Lower lobe of right lung (tissue), 2 donors: ENCODE data around the gene IGF1. TPM values are rescaled to one million over a fixed set of nuclear protein-coding genes. Genes with fewer than 3 reads are reported as not detected.

Experiments
- ATAC-seq, 2 donors: fragments of 200-7000 bp; cut with Tn5 transposase; one replicate each; pipeline ENCODE4 v1.9.1; 2020 to 2022; ENCODE audit warnings: mild to moderate bottlenecking in 2 of 2, moderate library complexity in 2 of 2
- DNase-seq: peaks from one replicate; pipeline ENCODE4 v3.0.0-alpha.2; 2020
- H3K27ac ChIP-seq: fragments of 200-600 bp; one replicate; pipeline ENCODE4 v1.8.0; 2022
- H3K27me3 ChIP-seq: fragments of 200-600 bp; one replicate; pipeline ENCODE4 v1.8.0; 2022; ENCODE audit warnings: low read depth
- H3K36me3 ChIP-seq: fragments of 200-600 bp; one replicate; pipeline ENCODE4 v1.8.0; 2022; ENCODE audit warnings: mild to moderate bottlenecking
- H3K4me1 ChIP-seq: fragments of 200-600 bp; one replicate; pipeline ENCODE4 v1.8.0; 2022
- H3K4me3 ChIP-seq: fragments of 200-600 bp; one replicate; pipeline ENCODE4 v1.8.0; 2022; ENCODE audit warnings: mild to moderate bottlenecking
- H3K9me3 ChIP-seq: fragments of 200-600 bp; one replicate; pipeline ENCODE4 v1.8.0; 2022
- CTCF ChIP-seq: fragments of 200-600 bp; IDR thresholded peaks from one replicate; pipeline ENCODE4 v1.8.0; 2022; ENCODE audit warnings: antibody characterized with exemption, mild to moderate bottlenecking
- intact Hi-C: fragments of 100-400 bp; cut with DNase I; formaldehyde crosslinking; loops from one replicate; pipeline ENCODE4 v1.11.0; 2022
- long read RNA-seq: library from polyadenylated mRNA; unstranded; transcript quantifications from one replicate; pipeline ENCODE4 v2.0.0, GENCODE V29; 2021
- total RNA-seq: library from RNA; stranded (reverse); fragmentation: NEBNext Ultra II Directional; extraction: Animal tissue kit (Norgen Biotek cat#: 25700); gene quantifications from one replicate; pipeline ENCODE4 v1.2.1, GENCODE V29; 2021
- donor health status: DM: no; HTN: yes; CAD: no; lungs with severe emphysema.

The IGF1 gene
- 16.9 TPM for total RNA-seq
- long read RNA-seq, full-length matches to known transcripts, result 7 of 12 reads
- long read RNA-seq, partial matches to known transcripts, result 0 of 12 reads
- long read RNA-seq, other reads (novel, unspliced or antisense), result 5 of 12 reads

DNA sequence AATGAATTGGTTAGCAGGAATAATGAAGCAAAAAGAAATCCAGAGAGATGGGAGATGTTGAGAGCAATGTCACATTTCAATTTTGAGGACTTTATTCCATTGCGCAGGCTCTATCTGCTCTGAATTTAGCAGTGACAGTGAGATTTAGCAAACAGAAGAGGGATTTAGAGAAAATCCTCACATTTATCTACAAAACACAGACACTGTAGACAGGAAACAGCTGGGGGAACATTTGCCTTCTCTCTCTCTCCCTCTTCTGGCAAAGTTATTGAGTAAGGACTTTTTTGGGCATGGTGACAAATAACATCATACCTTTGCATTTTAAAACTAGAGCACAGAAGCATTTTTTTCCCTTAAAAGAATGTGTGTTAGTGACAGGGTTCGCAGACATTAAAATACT lies at the start of gene IGF1:
TSS of gene IGF1 (minus strand) at position 158 of the 400 bp plus-strand sequence. CDS start 182 bp downstream, outside the sequence.
- Histone ChIP-seq H3K27me3 (no peaks in the 10 kb centered on the region), H3K9me3 (no peaks in the 10 kb centered on the region), H3K4me3 (peak within 1 kb of the TSS; percentile 43), H3K4me1 (peaks cover 38% of the 10 kb centered on the region), H3K36me3 (no peaks in the 10 kb centered on the region), H3K27ac (peak within 1 kb of the TSS; percentile 43)
- intact Hi-C loops, result loop anchor here (5.0 kb wide), 1 partner anchor 538 kb away; no protein-coding TSS in a partner anchor
- peak in 1 of 2 donors; percentile 22 for ATAC-seq
- TF ChIP-seq CTCF, result no peak
- DNase-seq, result no peak

- no peak for TF ChIP-seq CTCF
Measured at GRCh38 chr12:102528111-102528510, 47.7 kb upstream of the IGF1 start.

DNA sequence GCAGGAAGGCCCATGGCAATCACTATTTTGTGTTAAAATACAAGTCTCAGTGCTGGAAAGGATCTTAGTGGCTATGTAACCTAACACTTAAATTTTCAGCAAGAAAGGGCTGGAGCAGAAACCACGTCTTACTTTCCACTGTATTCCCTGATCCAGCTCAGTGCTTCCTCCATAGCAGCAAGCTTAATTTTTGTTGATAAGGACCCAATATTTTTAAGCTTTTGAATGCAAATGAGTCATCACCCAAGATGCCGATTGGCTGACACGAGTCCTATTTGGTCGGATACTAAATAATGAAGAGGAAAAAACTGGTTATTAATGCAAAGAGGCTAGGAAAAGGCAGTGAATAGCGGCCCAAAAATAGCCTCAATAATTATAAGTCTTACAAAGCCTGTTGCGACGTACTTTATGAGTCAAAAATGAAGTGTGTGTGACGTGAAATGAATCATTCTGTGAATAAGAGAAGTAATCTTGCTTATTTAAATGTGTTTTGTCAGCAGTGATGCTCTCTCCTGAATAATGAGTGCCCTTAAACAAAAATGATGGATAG lies 46.9 kb upstream of the IGF1 start:
- ATAC-seq (no peak), DNase-seq (no peak)
- Histone ChIP-seq H3K27me3 (no peaks in the 10 kb centered on the region), H3K27ac (no peak overlapping the region), H3K9me3 (no peaks in the 10 kb centered on the region), H3K4me1 (no peaks in the 10 kb centered on the region), H3K4me3 (no peak overlapping the region), H3K36me3 (no peaks in the 10 kb centered on the region)
- intact Hi-C loops, result no loop called here
- no peak for TF ChIP-seq CTCF

More at GRCh38 chr12:102528111-102528510, 47.7 kb upstream of the IGF1 start:
- no peak overlapping the region for H3K4me3 ChIP-seq
- intact Hi-C loops, result no loop called here
- no peak for DNase-seq
- no peaks in the 10 kb centered on the region for H3K9me3 ChIP-seq
- H3K36me3 ChIP-seq, result no peaks in the 10 kb centered on the region
- H3K27ac ChIP-seq, result no peak overlapping the region
- H3K4me1 ChIP-seq, result no peaks in the 10 kb centered on the region
- no peak for ATAC-seq
- no peaks in the 10 kb centered on the region for H3K27me3 ChIP-seq

DNA sequence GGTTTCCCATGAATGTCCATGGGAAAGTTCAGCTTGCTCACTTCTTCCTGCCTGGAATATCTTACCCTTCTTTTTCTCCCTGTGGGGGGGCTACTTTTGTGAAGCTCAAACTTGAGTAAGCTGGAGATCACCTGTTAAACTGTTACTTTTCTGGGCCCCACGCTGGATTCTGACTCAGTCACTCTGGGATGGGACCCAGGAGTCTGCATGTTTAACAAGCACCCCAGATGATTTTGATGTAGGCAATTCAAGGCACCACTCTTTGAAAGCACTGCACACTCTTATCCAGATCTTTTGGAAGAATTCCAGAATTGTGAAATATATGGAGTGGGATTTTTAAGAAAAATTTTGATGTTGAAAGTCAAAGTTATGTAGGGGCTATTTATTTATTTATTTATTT lies 46.3 kb upstream of the IGF1 start:
- ATAC-seq (no peak), DNase-seq (no peak)
- Histone ChIP-seq H3K4me1 (no peaks in the 10 kb centered on the region), H3K27me3 (no peaks in the 10 kb centered on the region), H3K36me3 (no peaks in the 10 kb centered on the region), H3K27ac (no peak overlapping the region), H3K9me3 (no peaks in the 10 kb centered on the region), H3K4me3 (no peak overlapping the region)
- intact Hi-C loops, result no loop called here
- TF ChIP-seq CTCF, result no peak

GRCh38 chr12:102522768-102523167 lies 42.4 kb upstream of the IGF1 start:
- intact Hi-C loops, result no loop called here
- no peak for TF ChIP-seq CTCF
- no peak for DNase-seq

More at GRCh38 chr12:102522768-102523167, 42.4 kb upstream of the IGF1 start:
- no peak overlapping the region for H3K4me3 ChIP-seq
- no peak overlapping the region for H3K27ac ChIP-seq
- H3K4me1 ChIP-seq, result no peaks in the 10 kb centered on the region
- no peak for ATAC-seq
- H3K36me3 ChIP-seq, result no peaks in the 10 kb centered on the region
- no peaks in the 10 kb centered on the region for H3K9me3 ChIP-seq
- no peaks in the 10 kb centered on the region for H3K27me3 ChIP-seq
